Measurements from ENCODE around the gene UTP3. TPM values are rescaled to one million over a fixed set of nuclear protein-coding genes. Genes with fewer than 3 reads are reported as not detected.
"Not testable (repeated sequence)": the region's sequence is repeated elsewhere in the genome, so short reads cannot be mapped to it uniquely, and the experiment has no call there.

UTP3 gene
- total RNA-seq, 1 experiment from 2014 or later, result 16.4 TPM

- Histone ChIP-seq H3K79me2 (ENCODE audit: low read depth) (peaks cover 12% of the 10 kb centered on the region; the same call in 1 of the 2 replicates), H2AFZ (no peak overlapping the region), H3K4me2 (no peak overlapping the region), H3K27me3 (ENCODE audit: insufficient read depth, low read depth) (no peaks in the 10 kb centered on the region), H3K27ac (no peak overlapping the region), H3K4me1 (replicated peaks; ENCODE audit: insufficient read depth) (peaks cover 16% of the 10 kb centered on the region), H3K9me2 (ENCODE audit: insufficient read depth) (no peaks in the 10 kb centered on the region), H4K20me1 (ENCODE audit: insufficient read depth) (no peaks in the 10 kb centered on the region), H3K9me3 (ENCODE audit: insufficient read depth, low read depth) (no peaks in the 10 kb centered on the region), H3F3A (ENCODE audit: insufficient read depth, low read depth) (peaks cover 9% of the 10 kb centered on the region), H3K4me3 (no peak overlapping the region), H3K36me3 (ENCODE audit: low read depth) (no peaks in the 10 kb centered on the region)
- BruUV-seq (replicated peaks), result no TSS peak
- TF ChIP-seq, protein P1, sequence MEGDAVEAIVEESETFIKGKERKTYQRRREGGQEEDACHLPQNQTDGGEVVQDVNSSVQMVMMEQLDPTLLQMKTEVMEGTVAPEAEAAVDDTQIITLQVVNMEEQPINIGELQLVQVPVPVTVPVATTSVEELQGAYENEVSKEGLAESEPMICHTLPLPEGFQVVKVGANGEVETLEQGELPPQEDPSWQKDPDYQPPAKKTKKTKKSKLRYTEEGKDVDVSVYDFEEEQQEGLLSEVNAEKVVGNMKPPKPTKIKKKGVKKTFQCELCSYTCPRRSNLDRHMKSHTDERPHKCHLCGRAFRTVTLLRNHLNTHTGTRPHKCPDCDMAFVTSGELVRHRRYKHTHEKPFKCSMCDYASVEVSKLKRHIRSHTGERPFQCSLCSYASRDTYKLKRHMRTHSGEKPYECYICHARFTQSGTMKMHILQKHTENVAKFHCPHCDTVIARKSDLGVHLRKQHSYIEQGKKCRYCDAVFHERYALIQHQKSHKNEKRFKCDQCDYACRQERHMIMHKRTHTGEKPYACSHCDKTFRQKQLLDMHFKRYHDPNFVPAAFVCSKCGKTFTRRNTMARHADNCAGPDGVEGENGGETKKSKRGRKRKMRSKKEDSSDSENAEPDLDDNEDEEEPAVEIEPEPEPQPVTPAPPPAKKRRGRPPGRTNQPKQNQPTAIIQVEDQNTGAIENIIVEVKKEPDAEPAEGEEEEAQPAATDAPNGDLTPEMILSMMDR (conservative IDR thresholded peaks at IDR 0.05), result no peak
- no peak for TF ChIP-seq EZH2 (IDR thresholded peaks at IDR 0.05; ENCODE audit: low read depth)
- ChIA-PET CTCF (interaction anchor here (0.6 kb wide), 1 partner anchor 37 kb away, joined by 3 read pairs; no protein-coding TSS in a partner anchor), POLR2A (ENCODE audit: unreplicated experiment) (no interaction called here)
- intact Hi-C loops (cut with micrococcal nuclease; ENCODE audit: unreplicated experiment), result no loop called here
- DNase-seq, result no peak
These were observed 34.0 kb downstream of the UTP3 start for GRCh38 chr4:70722199-70722791.

GRCh38 chr4:70724463-70724862, 36.1 kb downstream of the UTP3 start:
- no peak for TF ChIP-seq EZH2 (IDR thresholded peaks at IDR 0.05; ENCODE audit: low read depth)
- TF ChIP-seq, protein P1 (conservative IDR thresholded peaks at IDR 0.05), result no peak
- BruUV-seq (replicated peaks), result no TSS peak
- no peak overlapping the region for H2AFZ ChIP-seq
- no peaks in the 10 kb centered on the region for H3K27me3 ChIP-seq (ENCODE audit: insufficient read depth, low read depth)
- no peaks in the 10 kb centered on the region for H3K9me2 ChIP-seq (ENCODE audit: insufficient read depth)
- CTCF ChIA-PET, result interaction anchor here (0.6 kb wide), 1 partner anchor 12 kb away, joined by 3 read pairs; no protein-coding TSS in a partner anchor
- H3K36me3 ChIP-seq (ENCODE audit: low read depth), result no peaks in the 10 kb centered on the region
- H3K4me2 ChIP-seq, result no peak overlapping the region
- peaks cover 1% of the 10 kb centered on the region; the same call in 1 of the 2 replicates for H3F3A ChIP-seq (ENCODE audit: insufficient read depth, low read depth)
- DNase-seq, result no peak
- intact Hi-C loops (cut with micrococcal nuclease; ENCODE audit: unreplicated experiment), result no loop called here
- POLR2A ChIA-PET (ENCODE audit: unreplicated experiment), result interaction anchor here (0.6 kb wide), 1 partner anchor 10 kb away, joined by 4 read pairs; no protein-coding TSS in a partner anchor
- no peak overlapping the region for H3K4me3 ChIP-seq
- H3K4me1 ChIP-seq (replicated peaks; ENCODE audit: insufficient read depth), result peaks cover 5% of the 10 kb centered on the region
- no peaks in the 10 kb centered on the region for H3K9me3 ChIP-seq (ENCODE audit: insufficient read depth, low read depth)
- peaks cover 12% of the 10 kb centered on the region; the same call in 1 of the 2 replicates for H3K79me2 ChIP-seq (ENCODE audit: low read depth)
- H3K27ac ChIP-seq, result no peak overlapping the region
- H4K20me1 ChIP-seq (ENCODE audit: insufficient read depth), result no peaks in the 10 kb centered on the region

- CTCF ChIA-PET, result no interaction called here
- no peaks in the 10 kb centered on the region for H3K27me3 ChIP-seq (ENCODE audit: insufficient read depth, low read depth)
These were observed 37.3 kb downstream of the UTP3 start for GRCh38 chr4:70725633-70726032.

DNA sequence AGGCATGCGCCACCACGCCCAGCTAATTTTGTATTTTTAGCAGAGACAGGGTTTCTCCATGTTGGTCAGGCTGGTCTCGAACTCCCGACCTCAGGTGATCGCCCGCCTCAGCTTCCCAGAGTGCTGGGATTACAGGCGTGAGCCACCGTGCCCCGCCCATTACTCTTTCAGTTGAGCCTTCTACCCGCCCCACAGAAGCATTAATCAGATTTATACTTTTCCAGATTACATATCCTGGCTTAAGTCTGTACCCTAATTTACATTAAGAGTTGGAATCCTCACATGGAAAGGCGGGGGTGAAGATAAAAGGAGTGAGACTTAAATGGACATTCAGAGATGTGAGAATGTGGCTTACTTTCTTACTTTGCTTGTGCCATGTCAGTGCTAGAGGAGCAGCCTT, 38.2 kb downstream of the UTP3 start:
- H3K4me1 ChIP-seq (replicated peaks; ENCODE audit: insufficient read depth); H3K27me3 ChIP-seq (ENCODE audit: insufficient read depth, low read depth); CTCF ChIA-PET; H3K79me2 ChIP-seq (ENCODE audit: low read depth); H3K9me2 ChIP-seq (ENCODE audit: insufficient read depth); DNase-seq; H3K27ac ChIP-seq; H3F3A ChIP-seq (ENCODE audit: insufficient read depth, low read depth); BruUV-seq (replicated peaks); H3K4me3 ChIP-seq; H3K4me2 ChIP-seq; H2AFZ ChIP-seq; POLR2A ChIA-PET (ENCODE audit: unreplicated experiment); H3K9me3 ChIP-seq (ENCODE audit: insufficient read depth, low read depth); intact Hi-C loops (cut with micrococcal nuclease; ENCODE audit: unreplicated experiment); H3K36me3 ChIP-seq (ENCODE audit: low read depth); H4K20me1 ChIP-seq (ENCODE audit: insufficient read depth): not testable (repeated sequence)

More at GRCh38 chr4:70725633-70726032, 37.3 kb downstream of the UTP3 start:
- H3K4me3 ChIP-seq, result no peak overlapping the region
- POLR2A ChIA-PET (ENCODE audit: unreplicated experiment), result no interaction called here
- no peaks in the 10 kb centered on the region for H4K20me1 ChIP-seq (ENCODE audit: insufficient read depth)
- H3K27ac ChIP-seq, result no peak overlapping the region
- TF ChIP-seq, protein P1 (conservative IDR thresholded peaks at IDR 0.05), result no peak
- TF ChIP-seq EZH2 (IDR thresholded peaks at IDR 0.05; ENCODE audit: low read depth), result no peak
- no peaks in the 10 kb centered on the region for H3K36me3 ChIP-seq (ENCODE audit: low read depth)
- no peaks in the 10 kb centered on the region for H3K9me3 ChIP-seq (ENCODE audit: insufficient read depth, low read depth)
- H3K79me2 ChIP-seq (ENCODE audit: low read depth), result 0 out of 2 replicates have a peak, but pooled peaks cover 1% of the 10 kb centered on the region
- H3K4me1 ChIP-seq (replicated peaks; ENCODE audit: insufficient read depth), result no peaks in the 10 kb centered on the region
- no peak overlapping the region for H2AFZ ChIP-seq
- no peaks in the 10 kb centered on the region for H3K9me2 ChIP-seq (ENCODE audit: insufficient read depth)
- H3K4me2 ChIP-seq, result no peak overlapping the region
- BruUV-seq (replicated peaks), result no TSS peak
- DNase-seq, result no peak
- intact Hi-C loops (cut with micrococcal nuclease; ENCODE audit: unreplicated experiment), result no loop called here
- no peaks in the 10 kb centered on the region for H3F3A ChIP-seq (ENCODE audit: insufficient read depth, low read depth)
